Measurements from ENCODE around the gene RAB3A.

The RAB3A gene

DNA sequence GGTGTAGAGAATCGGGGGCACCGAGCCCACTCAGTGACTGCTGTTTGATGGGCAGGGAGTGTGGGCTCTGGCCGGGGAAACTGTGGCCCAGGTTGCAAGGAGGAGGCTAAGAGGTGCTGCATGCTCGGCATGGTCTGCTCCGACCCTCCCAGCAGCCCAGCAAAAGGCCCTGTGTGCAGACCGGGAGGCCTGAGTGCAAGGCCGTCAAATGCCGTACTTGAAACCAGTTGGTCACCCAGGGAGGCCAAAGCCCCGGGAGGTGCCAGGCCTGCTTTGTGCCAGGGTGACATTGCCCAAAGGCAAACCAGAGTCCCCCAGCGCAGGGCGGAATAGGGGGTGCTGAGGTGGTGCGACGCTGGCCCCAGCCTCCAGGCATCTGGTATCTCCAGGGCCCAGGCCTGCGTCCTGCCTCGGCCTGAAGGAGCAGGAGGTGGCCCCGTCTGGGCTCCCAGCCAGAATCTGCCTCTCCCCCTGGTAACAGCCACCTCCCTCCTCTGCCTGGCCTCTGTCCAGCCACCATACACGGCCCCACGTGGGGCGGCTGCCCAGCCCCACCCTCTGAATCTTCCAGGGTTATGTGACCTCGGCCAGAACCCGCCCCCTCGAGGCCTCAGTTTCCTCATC is 46.9 kb downstream of the RAB3A start:
- no peaks in the 10 kb centered on the region for H3K27me3 ChIP-seq (ENCODE audit: control insufficient read depth in 1 of 2, insufficient read depth in 2 of 2, low read length in 2 of 2)
- peaks cover under 1 to 3% of the 10 kb centered on the region in 2 donors for H3K36me3 ChIP-seq (ENCODE audit: control insufficient read depth in 2 of 2, insufficient read depth in 2 of 2, low read length in 2 of 2)
- H3K4me3 ChIP-seq (ENCODE audit: low read length in 2 of 2): peak overlapping the region in 1 of 2 donors; percentile 35
- H3K4me1 ChIP-seq (ENCODE audit: control insufficient read depth, insufficient read depth, low read length): peaks cover 62% of the 10 kb centered on the region
- peak overlapping the region; percentile 87 for H3K27ac ChIP-seq (ENCODE audit: low read length)
- no peaks in the 10 kb centered on the region for H3K9me3 ChIP-seq (ENCODE audit: control insufficient read depth in 2 of 2, low read length in 2 of 2)
- H3K9ac ChIP-seq (ENCODE audit: low read length in 2 of 2): peak overlapping the region; percentile 55 to 64

DNA sequence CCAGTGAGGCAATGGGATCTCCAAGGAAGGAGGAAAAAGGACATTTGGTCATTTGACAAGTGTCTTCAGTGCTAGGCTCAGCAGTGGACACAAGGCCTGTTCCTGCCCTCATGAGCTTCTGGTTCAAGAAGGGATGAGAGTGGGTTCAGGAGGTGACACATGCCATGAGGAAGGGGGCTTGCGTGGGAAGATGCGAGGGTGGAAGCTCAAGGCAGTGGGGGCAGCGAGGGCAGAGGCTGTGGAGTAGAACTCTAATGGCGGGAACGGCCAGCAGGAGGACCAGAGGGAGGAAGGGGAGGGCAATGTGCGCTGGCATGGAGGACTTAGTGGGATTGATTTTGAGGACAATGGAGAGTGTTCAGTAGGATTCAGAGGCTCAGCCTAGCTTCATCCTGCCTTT is 47.6 kb downstream of the RAB3A start:
- peak overlapping the region; percentile 16 to 64 for H3K9ac ChIP-seq (ENCODE audit: low read length in 2 of 2)
- H3K36me3 ChIP-seq (ENCODE audit: control insufficient read depth in 2 of 2, insufficient read depth in 2 of 2, low read length in 2 of 2): no peaks in the 10 kb centered on the region
- H3K4me1 ChIP-seq (ENCODE audit: control insufficient read depth, insufficient read depth, low read length): peaks cover 63% of the 10 kb centered on the region
- peak overlapping the region; percentile 87 for H3K27ac ChIP-seq (ENCODE audit: low read length)
- no peak overlapping the region for H3K4me3 ChIP-seq (ENCODE audit: low read length in 2 of 2)
- H3K9me3 ChIP-seq (ENCODE audit: control insufficient read depth in 2 of 2, low read length in 2 of 2): no peaks in the 10 kb centered on the region
- H3K27me3 ChIP-seq (ENCODE audit: control insufficient read depth in 1 of 2, insufficient read depth in 2 of 2, low read length in 2 of 2): no peaks in the 10 kb centered on the region

DNA sequence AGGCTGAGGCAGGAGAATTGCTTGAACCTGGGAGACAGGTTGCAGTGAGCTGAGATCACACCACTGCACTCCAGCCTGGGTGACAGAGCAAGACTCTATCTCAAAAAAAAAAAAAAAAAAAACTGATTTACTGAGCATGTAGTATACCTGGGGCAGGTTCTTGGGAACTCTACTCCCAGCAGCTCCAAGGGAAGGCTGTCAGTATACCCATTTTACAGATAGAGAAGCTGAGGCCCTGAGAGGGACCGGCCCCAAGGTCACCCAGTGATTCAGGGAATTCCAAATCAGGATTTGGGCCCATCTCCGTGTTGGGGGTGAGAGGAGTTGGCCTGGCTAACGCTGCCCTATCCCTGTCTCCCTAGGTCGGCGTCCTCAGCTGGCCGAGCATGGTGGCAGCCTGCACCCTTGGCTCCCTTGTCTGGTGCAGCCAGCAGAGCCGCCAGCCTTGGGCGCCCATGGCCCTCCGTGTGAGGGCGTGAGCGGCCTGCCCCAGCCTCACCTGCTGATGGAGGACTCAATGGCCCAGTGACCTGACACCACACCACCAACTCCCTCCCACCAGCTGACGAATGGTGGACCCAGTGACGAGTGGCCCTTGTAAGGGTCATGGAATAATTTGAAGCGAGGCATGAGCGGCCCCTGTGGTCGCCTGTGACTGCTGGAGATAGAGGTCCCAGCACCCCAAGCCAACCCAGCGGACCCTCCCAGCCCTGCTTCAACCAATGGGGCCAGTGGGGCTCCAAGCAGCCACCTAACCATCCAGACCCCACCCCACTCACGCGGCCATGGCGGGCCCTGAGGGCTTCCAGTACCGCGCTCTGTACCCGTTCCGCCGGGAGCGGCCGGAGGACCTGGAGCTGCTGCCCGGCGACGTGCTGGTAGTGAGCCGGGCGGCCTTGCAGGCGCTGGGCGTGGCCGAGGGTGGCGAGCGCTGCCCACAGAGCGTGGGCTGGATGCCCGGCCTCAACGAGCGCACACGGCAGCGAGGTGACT is 48.5 kb downstream of the RAB3A start:
- peak overlapping the region; percentile 87 for H3K27ac ChIP-seq (ENCODE audit: low read length)

DNA sequence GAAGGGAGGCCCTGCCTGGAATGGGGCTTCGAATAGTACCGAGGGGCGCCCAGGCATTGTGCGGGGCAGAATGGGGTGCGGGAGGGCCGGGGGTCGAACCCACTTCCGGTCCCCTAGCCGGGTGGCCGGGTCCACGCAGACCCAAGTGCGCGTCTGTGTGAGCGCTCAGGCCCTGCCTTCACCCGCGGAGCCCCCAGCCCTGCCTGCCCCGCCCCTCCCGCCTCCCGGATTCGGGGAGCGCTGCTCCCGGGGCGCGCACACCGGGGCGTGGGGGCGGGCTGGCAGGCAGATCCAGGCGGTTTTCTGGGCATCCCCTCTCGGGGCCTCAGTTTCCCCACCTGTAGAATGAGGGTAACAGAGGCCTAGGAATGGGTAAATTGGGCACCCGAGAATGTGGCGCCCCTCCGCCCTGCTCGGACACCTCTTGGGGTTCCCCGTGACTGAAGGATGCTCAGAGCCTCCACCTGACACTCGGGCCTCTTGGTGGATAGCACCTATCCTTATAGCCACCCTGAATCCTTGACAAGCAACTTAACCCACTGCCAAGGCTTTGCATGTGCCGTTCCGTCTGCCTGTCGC is 50.2 kb downstream of the RAB3A start:
- Histone ChIP-seq H3K4me1 (ENCODE audit: control insufficient read depth, insufficient read depth, low read length) (peaks cover 53% of the 10 kb centered on the region), H3K9ac (ENCODE audit: low read length in 2 of 2) (peak overlapping the region; percentile 88 to 92), H3K27ac (ENCODE audit: low read length) (peak overlapping the region; percentile 94), H3K4me3 (ENCODE audit: low read length in 2 of 2) (peak overlapping the region; percentile 81 to 88), H3K27me3 (ENCODE audit: control insufficient read depth in 1 of 2, insufficient read depth in 2 of 2, low read length in 2 of 2) (no peaks in the 10 kb centered on the region), H3K9me3 (ENCODE audit: control insufficient read depth in 2 of 2, low read length in 2 of 2) (no peaks in the 10 kb centered on the region), H3K36me3 (ENCODE audit: control insufficient read depth in 2 of 2, insufficient read depth in 2 of 2, low read length in 2 of 2) (no peaks in the 10 kb centered on the region)

More for the DNA sequence above, 48.5 kb downstream of the RAB3A start:
- Histone ChIP-seq H3K36me3 (ENCODE audit: control insufficient read depth in 2 of 2, insufficient read depth in 2 of 2, low read length in 2 of 2) (no peaks in the 10 kb centered on the region), H3K27me3 (ENCODE audit: control insufficient read depth in 1 of 2, insufficient read depth in 2 of 2, low read length in 2 of 2) (no peaks in the 10 kb centered on the region), H3K4me3 (ENCODE audit: low read length in 2 of 2) (no peak overlapping the region), H3K9me3 (ENCODE audit: control insufficient read depth in 2 of 2, low read length in 2 of 2) (no peaks in the 10 kb centered on the region), H3K4me1 (ENCODE audit: control insufficient read depth, insufficient read depth, low read length) (peaks cover 56% of the 10 kb centered on the region), H3K9ac (ENCODE audit: low read length in 2 of 2) (peak overlapping the region; percentile 13 to 24)

DNA sequence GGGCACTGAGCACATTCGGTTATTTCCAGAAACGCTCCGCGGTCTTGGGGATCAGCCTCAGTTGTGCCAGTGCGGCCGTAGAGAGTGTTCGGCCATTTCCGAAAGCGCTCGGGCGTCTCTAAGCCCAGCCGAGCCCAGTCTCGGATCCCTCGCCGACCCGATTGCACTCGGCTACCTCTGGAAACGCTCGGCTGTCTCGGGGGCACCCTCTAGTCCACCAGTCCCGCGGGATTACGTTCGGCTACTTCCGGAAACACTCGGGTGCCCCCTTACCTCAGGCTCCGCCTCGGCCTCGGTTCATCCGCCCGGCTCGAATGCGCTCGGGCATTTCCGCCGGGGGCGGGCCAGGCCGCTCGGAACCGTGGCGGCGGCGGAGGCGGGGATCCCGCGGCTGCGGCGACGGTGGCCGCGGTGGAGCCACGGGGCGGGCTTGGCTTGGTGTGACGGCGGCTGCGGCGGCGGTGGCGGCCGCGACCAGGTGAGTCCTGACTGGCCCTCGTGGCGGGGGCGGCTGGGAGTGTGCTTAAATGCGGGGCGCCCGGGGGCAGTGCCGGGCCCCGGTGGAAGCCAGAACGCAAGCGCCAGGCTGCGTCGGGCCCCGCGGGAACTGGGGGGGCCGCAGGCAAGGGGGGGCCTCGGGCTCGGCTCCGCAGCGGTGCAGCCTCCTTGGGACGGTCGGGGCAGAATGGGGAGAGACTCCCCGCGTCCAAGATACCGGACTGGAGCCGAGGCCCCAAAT is 50.9 kb downstream of the RAB3A start, which contains the start of gene PIK3R2:
Gene PIK3R2, plus strand, starts transcription at position 347 of the 739 bp plus-strand sequence. CDS start 2,717 bp downstream, outside the sequence.
- Histone ChIP-seq H3K27me3 (ENCODE audit: control insufficient read depth in 1 of 2, insufficient read depth in 2 of 2, low read length in 2 of 2) (no peaks in the 10 kb centered on the region), H3K9me3 (ENCODE audit: control insufficient read depth in 2 of 2, low read length in 2 of 2) (no peaks in the 10 kb centered on the region), H3K4me3 (ENCODE audit: low read length in 2 of 2) (peak within 1 kb of the TSS; percentile 88), H3K36me3 (ENCODE audit: control insufficient read depth in 2 of 2, insufficient read depth in 2 of 2, low read length in 2 of 2) (no peaks in the 10 kb centered on the region), H3K9ac (ENCODE audit: low read length in 2 of 2) (peak within 1 kb of the TSS; percentile 96 to 98), H3K27ac (ENCODE audit: low read length) (peak within 1 kb of the TSS; percentile 94), H3K4me1 (ENCODE audit: control insufficient read depth, insufficient read depth, low read length) (peaks cover 52% of the 10 kb centered on the region)

DNA sequence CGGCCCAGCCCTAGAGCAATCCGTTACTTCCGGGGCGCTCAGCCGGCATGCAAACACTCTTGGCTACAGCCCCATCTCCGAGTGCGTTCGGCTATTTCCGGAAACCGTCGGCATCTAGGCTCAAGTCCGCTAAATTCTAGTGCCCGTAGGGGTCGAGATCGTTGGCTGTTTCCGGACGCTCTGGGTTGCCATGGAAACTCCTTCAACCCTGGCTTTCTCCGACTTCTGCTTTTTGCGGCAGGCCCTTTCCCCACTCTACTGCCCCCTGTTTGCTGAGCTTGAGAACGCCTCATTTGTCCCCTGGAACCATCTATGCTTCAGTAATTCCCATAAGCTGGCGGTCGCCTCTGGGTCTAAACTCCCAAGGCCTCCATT is 51.4 kb downstream of the RAB3A start:
- no peaks in the 10 kb centered on the region for H3K9me3 ChIP-seq (ENCODE audit: control insufficient read depth in 2 of 2, low read length in 2 of 2)
- no peaks in the 10 kb centered on the region for H3K27me3 ChIP-seq (ENCODE audit: control insufficient read depth in 1 of 2, insufficient read depth in 2 of 2, low read length in 2 of 2)
- peak overlapping the region; percentile 96 to 98 for H3K9ac ChIP-seq (ENCODE audit: low read length in 2 of 2)
- peak overlapping the region; percentile 94 for H3K27ac ChIP-seq (ENCODE audit: low read length)
- peak overlapping the region; percentile 88 for H3K4me3 ChIP-seq (ENCODE audit: low read length in 2 of 2)
- peaks cover 46% of the 10 kb centered on the region for H3K4me1 ChIP-seq (ENCODE audit: control insufficient read depth, insufficient read depth, low read length)
- H3K36me3 ChIP-seq (ENCODE audit: control insufficient read depth in 2 of 2, insufficient read depth in 2 of 2, low read length in 2 of 2): no peaks in the 10 kb centered on the region

DNA sequence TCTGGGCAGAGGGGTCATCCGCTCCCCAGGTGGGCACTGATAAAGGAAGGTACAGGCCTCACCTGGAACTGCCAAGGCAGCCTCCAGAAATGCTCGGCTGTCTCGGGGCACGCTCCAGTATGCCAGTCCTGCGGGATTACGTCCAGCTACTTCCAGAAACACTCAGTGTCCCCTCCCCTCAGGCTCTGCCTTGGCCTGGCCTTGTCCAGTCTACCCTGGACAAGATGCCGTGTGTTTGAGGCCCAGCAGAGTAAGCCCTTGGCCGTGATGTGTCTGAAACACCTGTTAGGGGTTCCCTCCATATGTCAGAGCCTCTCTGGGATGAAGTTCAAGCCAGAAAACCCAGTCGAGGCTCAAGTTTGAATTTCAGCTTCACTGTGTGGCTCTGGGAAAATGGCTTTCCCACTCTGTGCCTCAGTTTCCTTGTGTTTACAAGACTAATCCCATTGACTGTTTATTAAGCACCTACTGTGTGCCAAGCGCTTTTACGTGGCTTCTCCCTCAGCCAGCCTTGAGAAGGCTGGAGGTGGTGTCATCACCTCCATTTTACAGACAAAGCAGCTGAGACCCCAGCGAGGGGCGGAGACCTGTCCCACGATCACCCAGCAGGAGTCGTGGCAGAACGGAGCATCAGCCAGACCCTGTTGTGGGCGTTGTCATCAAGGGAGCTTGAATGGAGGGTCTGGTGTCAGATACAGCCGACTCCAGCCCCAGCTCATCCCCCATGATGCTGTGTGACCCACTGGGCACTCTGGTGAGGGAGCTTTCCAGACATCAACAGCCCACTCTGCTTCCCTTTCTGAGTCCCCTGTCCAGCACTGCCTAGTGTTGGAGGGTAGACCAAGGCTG is 52.8 kb downstream of the RAB3A start:
- no peaks in the 10 kb centered on the region for H3K36me3 ChIP-seq (ENCODE audit: control insufficient read depth in 2 of 2, insufficient read depth in 2 of 2, low read length in 2 of 2)
- H3K27me3 ChIP-seq (ENCODE audit: control insufficient read depth in 1 of 2, insufficient read depth in 2 of 2, low read length in 2 of 2): no peaks in the 10 kb centered on the region
- H3K9ac ChIP-seq (ENCODE audit: low read length in 2 of 2): peak overlapping the region in 1 of 2 donors; percentile 98
- no peaks in the 10 kb centered on the region for H3K9me3 ChIP-seq (ENCODE audit: control insufficient read depth in 2 of 2, low read length in 2 of 2)
- peak overlapping the region in 1 of 2 donors; percentile 88 for H3K4me3 ChIP-seq (ENCODE audit: low read length in 2 of 2)
- no peak overlapping the region for H3K27ac ChIP-seq (ENCODE audit: low read length)
- H3K4me1 ChIP-seq (ENCODE audit: control insufficient read depth, insufficient read depth, low read length): peaks cover 32% of the 10 kb centered on the region

DNA sequence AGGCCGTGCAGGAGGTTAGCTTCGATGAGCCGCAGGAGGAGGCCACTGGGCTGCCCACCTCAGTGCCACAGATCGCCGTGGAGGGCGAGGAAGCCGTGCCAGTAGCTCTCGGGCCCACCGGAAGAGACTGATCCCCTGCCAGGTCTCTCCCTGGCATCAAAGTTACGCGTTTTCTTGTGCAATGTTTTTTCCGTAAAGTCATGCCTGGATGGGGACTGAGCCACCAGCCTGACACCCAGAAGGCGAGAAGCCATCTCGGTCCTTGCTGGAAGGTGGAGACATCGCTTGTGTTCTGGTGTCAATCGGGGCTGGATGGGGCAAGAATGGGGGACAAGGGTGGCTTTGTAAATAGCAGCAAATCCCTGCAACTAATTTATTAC is 54.3 kb downstream of the RAB3A start:
- H3K36me3 ChIP-seq (ENCODE audit: control insufficient read depth in 2 of 2, insufficient read depth in 2 of 2, low read length in 2 of 2): peaks cover 0 to 4% of the 10 kb centered on the region in 2 donors
- H3K9ac ChIP-seq (ENCODE audit: low read length in 2 of 2): no peak overlapping the region
- no peak overlapping the region for H3K4me3 ChIP-seq (ENCODE audit: low read length in 2 of 2)
- H3K27me3 ChIP-seq (ENCODE audit: control insufficient read depth in 1 of 2, insufficient read depth in 2 of 2, low read length in 2 of 2): no peaks in the 10 kb centered on the region
- H3K9me3 ChIP-seq (ENCODE audit: control insufficient read depth in 2 of 2, low read length in 2 of 2): no peaks in the 10 kb centered on the region
- H3K27ac ChIP-seq (ENCODE audit: low read length): no peak overlapping the region
- H3K4me1 ChIP-seq (ENCODE audit: control insufficient read depth, insufficient read depth, low read length): peaks cover 23% of the 10 kb centered on the region

DNA sequence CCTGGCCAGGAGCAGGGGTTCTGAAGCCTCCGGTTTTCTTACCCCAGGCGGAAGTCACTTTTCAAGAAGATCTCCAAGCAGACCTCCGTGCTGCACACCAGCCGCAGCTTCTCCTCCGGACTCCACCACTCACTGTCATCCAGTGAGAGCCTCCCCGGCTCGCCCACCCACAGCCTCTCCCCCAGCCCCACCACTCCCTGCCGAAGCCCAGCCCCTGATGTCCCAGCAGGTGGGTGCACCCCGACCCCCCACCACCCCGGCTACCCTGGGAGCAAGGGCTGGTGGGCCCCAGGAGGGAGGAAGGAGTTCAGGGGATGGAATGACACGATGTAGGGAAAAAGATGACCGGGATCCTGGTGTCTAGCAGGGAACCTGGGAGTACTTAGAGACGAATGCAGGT is 56.4 kb downstream of the RAB3A start:
- Histone ChIP-seq H3K4me3 (ENCODE audit: low read length in 2 of 2) (no peak overlapping the region), H3K36me3 (ENCODE audit: control insufficient read depth in 2 of 2, insufficient read depth in 2 of 2, low read length in 2 of 2) (peaks cover 2 to 4% of the 10 kb centered on the region in 2 donors), H3K4me1 (ENCODE audit: control insufficient read depth, insufficient read depth, low read length) (peaks cover 11% of the 10 kb centered on the region), H3K27me3 (ENCODE audit: control insufficient read depth in 1 of 2, insufficient read depth in 2 of 2, low read length in 2 of 2) (no peaks in the 10 kb centered on the region), H3K9ac (ENCODE audit: low read length in 2 of 2) (no peak overlapping the region), H3K9me3 (ENCODE audit: control insufficient read depth in 2 of 2, low read length in 2 of 2) (no peaks in the 10 kb centered on the region), H3K27ac (ENCODE audit: low read length) (no peak overlapping the region)

All from stomach smooth muscle (tissue), 2 donors.